ENCODE measurements around the gene SLC25A11.
"Not testable (repeated sequence)": the region's sequence is repeated elsewhere in the genome, so short reads cannot be mapped to it uniquely, and the experiment has no call there.

DNA sequence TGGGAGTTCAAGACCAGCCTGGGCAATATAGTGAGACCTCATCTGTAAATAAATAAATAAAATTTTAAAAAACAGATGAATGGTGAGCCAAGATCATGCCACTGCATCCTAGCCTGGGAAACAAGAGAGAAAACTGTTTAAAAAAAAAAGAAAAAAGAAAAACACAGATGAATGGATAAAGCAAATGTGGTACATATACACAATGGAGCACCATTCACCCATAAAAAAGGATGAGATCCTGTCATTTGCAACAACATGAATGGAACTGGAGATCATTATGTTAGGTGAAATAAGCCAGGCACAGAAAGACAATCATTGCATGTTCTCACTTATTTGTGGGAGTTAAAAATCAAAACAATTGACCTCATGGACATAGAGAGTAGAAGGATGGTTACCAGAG is 33.2 kb downstream of the SLC25A11 start:
- not testable (repeated sequence) for TF ChIP-seq CTCF (IDR thresholded peaks at IDR 0.05; ENCODE audit: low read depth, low read length); EZH2phosphoT487 (IDR thresholded peaks at IDR 0.05; ENCODE audit: low read depth)

All from OCI-LY3 (cell line).